ENCODE measurements around the gene OR10K1. TPM values are rescaled to one million over a fixed set of nuclear protein-coding genes. Genes with fewer than 3 reads are reported as not detected.

Gene OR10K1
- total RNA-seq, 1 donor, result not detected

- TF ChIP-seq, protein P1, sequence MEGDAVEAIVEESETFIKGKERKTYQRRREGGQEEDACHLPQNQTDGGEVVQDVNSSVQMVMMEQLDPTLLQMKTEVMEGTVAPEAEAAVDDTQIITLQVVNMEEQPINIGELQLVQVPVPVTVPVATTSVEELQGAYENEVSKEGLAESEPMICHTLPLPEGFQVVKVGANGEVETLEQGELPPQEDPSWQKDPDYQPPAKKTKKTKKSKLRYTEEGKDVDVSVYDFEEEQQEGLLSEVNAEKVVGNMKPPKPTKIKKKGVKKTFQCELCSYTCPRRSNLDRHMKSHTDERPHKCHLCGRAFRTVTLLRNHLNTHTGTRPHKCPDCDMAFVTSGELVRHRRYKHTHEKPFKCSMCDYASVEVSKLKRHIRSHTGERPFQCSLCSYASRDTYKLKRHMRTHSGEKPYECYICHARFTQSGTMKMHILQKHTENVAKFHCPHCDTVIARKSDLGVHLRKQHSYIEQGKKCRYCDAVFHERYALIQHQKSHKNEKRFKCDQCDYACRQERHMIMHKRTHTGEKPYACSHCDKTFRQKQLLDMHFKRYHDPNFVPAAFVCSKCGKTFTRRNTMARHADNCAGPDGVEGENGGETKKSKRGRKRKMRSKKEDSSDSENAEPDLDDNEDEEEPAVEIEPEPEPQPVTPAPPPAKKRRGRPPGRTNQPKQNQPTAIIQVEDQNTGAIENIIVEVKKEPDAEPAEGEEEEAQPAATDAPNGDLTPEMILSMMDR (IDR thresholded peaks at IDR 0.05; ENCODE audit: insufficient read depth, low read depth, low read length), result no peak
- DNase-seq (ENCODE audit: low read depth), result no peak
- H3K4me3 ChIP-seq (ENCODE audit: low read depth, low read length), result no peak overlapping the region
Measured at GRCh38 chr1:158491316-158491715, 29.7 kb downstream of the OR10K1 start.

- no peak for DNase-seq (ENCODE audit: low read depth)
- H3K4me3 ChIP-seq (ENCODE audit: low read depth, low read length), result no peak overlapping the region
- TF ChIP-seq, protein P1 (IDR thresholded peaks at IDR 0.05; ENCODE audit: insufficient read depth, low read depth, low read length), result no peak
Measured at GRCh38 chr1:158493054-158493453, 31.4 kb downstream of the OR10K1 start.

- DNase-seq (ENCODE audit: low read depth), result no peak
- TF ChIP-seq, protein P1 (IDR thresholded peaks at IDR 0.05; ENCODE audit: insufficient read depth, low read depth, low read length), result no peak
- no peak overlapping the region for H3K4me3 ChIP-seq (ENCODE audit: low read depth, low read length)
Measured at GRCh38 chr1:158494796-158495195, 33.2 kb downstream of the OR10K1 start.

- DNase-seq (ENCODE audit: low read depth), result no peak
- TF ChIP-seq, protein P1 (IDR thresholded peaks at IDR 0.05; ENCODE audit: insufficient read depth, low read depth, low read length), result peak; percentile 14
- no peak overlapping the region for H3K4me3 ChIP-seq (ENCODE audit: low read depth, low read length)
Measured at GRCh38 chr1:158496374-158496773, 34.7 kb downstream of the OR10K1 start.

GRCh38 chr1:158506369-158506987, 44.8 kb downstream of the OR10K1 start:
- H3K4me3 ChIP-seq (ENCODE audit: low read depth, low read length), result no peak overlapping the region
- TF ChIP-seq, protein P1 (IDR thresholded peaks at IDR 0.05; ENCODE audit: insufficient read depth, low read depth, low read length), result peak; percentile 63
- DNase-seq (ENCODE audit: low read depth), result peak; percentile 20

DNA sequence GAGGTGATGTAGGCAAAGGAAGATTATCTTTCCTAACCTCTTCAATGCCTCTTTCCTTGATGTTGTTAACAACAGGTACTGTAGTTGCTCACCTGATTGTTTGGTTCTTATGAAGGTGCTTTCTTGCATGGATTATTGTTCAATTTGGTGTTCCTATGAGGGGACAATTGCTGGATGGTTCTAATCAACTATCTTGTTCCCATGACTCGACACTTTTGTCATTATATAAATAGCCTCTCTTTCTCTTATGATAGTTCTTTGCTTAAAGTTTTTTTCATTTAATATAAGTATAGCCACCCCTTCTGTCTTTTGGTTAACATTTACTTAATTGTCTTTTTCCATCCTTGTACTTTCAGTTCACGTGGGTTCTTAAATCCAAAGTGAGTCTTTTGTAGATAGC, 45.9 kb downstream of the OR10K1 start:
- H3K4me3 ChIP-seq (ENCODE audit: low read depth, low read length), result no peak overlapping the region
- TF ChIP-seq, protein P1 (IDR thresholded peaks at IDR 0.05; ENCODE audit: insufficient read depth, low read depth, low read length), result no peak
- no peak for DNase-seq (ENCODE audit: low read depth)

All from fibroblast of villous mesenchyme (primary cell).